IMR-90 (cell line): Measurements from ENCODE around the gene OR52B6. TPM values are rescaled to one million over a fixed set of nuclear protein-coding genes. Genes with fewer than 3 reads are reported as not detected.
A peak's percentile ranks its signal among the peaks of the same experiment; 100 is the strongest.

Experiments
- ATAC-seq: fragments of 200-7000 bp; cut with Tn5 transposase; 2 replicates; pipeline ENCODE4 v1.9.1; 2020; ENCODE audit warnings: low read depth, mild to moderate bottlenecking, moderate library complexity
- BruUV-seq: library from RNA; stranded (reverse); fragments of 400-500 nt; replicated peaks from 2 replicates; lab custom pipeline; 2021; lab: Mats Ljungman, UMichigan
- CTCF ChIA-PET: fragments of 300-600 bp; formaldehyde crosslinking; extraction: SDS; loops from one replicate; lab custom pipeline; 2021; ENCODE audit warnings: antibody characterized with exemption; lab: Yijun Ruan, JAX
- POLR2A ChIA-PET: fragments of 300-600 bp; sonication (Branson Sonifier 250); formaldehyde crosslinking; loops from one replicate; lab custom pipeline; 2022; ENCODE audit warnings: antibody characterized with exemption; ENCODE audit not compliant: unreplicated experiment; lab: Charles Lee
- DNase-seq: peaks from one replicate; pipeline ENCODE4 v3.0.0; 2013
- H2AFZ ChIP-seq: replicated peaks from 2 replicates; pipeline ENCODE3; 2013; ENCODE audit warnings: low read length, mild to moderate bottlenecking; ENCODE audit not compliant: poor library complexity
- H2AK5ac ChIP-seq: 2 replicates; pipeline ENCODE4 v1.6.1; 2013; ENCODE audit warnings: low read depth, low read length, inconsistent platforms
- H2AK9ac ChIP-seq: replicated peaks from 2 replicates; pipeline ENCODE3; 2013; ENCODE audit warnings: mild to moderate bottlenecking, low read depth, low read length, moderate library complexity; ENCODE audit not compliant: poor library complexity
- H2BK120ac ChIP-seq: 2 replicates; pipeline ENCODE4 v1.6.1; 2013; ENCODE audit warnings: low read depth, low read length, inconsistent platforms
- H2BK15ac ChIP-seq: 3 replicates; pipeline ENCODE4 v1.6.1; 2013; ENCODE audit warnings: low read depth, low read length, inconsistent platforms
- H2BK20ac ChIP-seq: 2 replicates; pipeline ENCODE4 v1.6.1; 2013; ENCODE audit warnings: low read depth, mild to moderate bottlenecking, inconsistent platforms, low read length, moderate library complexity
- H2BK5ac ChIP-seq: 2 replicates; pipeline ENCODE4 v1.6.1; 2013; ENCODE audit warnings: mild to moderate bottlenecking, low read depth, low read length, inconsistent platforms; ENCODE audit not compliant: poor library complexity, severe bottlenecking
- H3K14ac ChIP-seq: replicated peaks from 2 replicates; pipeline ENCODE4 v1.6.1; 2013; ENCODE audit warnings: low read depth, low read length, inconsistent platforms
- H3K18ac ChIP-seq: 2 replicates; pipeline ENCODE4 v1.6.1; 2013; ENCODE audit warnings: low read depth, low read length, control low read depth
- H3K23ac ChIP-seq: 2 replicates; pipeline ENCODE4 v1.6.1; 2013; ENCODE audit warnings: low read depth, low read length, inconsistent platforms
- H3K27ac ChIP-seq: 2 replicates; pipeline ENCODE4 v1.5.1; 2013; ENCODE audit warnings: mild to moderate bottlenecking, control low read depth, low read length; ENCODE audit not compliant: insufficient read depth
- H3K27me3 ChIP-seq: 2 replicates; pipeline ENCODE4 v1.6.1; 2013; ENCODE audit warnings: low read length; ENCODE audit not compliant: control insufficient read depth, insufficient read depth
- H3K36me3 ChIP-seq: 2 replicates; pipeline ENCODE4 v1.6.1; 2013; ENCODE audit warnings: low read length, mixed read lengths; ENCODE audit not compliant: control insufficient read depth, insufficient read depth
- H3K4ac ChIP-seq: 2 replicates; pipeline ENCODE4 v1.6.1; 2013; ENCODE audit warnings: low read depth, low read length, inconsistent platforms
- H3K4me1 ChIP-seq: 2 replicates; pipeline ENCODE4 v1.6.1; 2013; ENCODE audit warnings: low read length, mixed read lengths; ENCODE audit not compliant: control insufficient read depth, insufficient read depth
- H3K4me2 ChIP-seq: 2 replicates; pipeline ENCODE4 v1.6.1; 2013; ENCODE audit warnings: low read depth, mild to moderate bottlenecking, control low read depth, low read length, moderate library complexity
- H3K4me3 ChIP-seq: 2 replicates; pipeline ENCODE4 v1.5.1; 2013; ENCODE audit warnings: low read depth, mild to moderate bottlenecking, control low read depth, low read length, moderate library complexity; ENCODE audit not compliant: insufficient read depth
- H3K56ac ChIP-seq: 2 replicates; pipeline ENCODE4 v1.6.1; 2013; ENCODE audit warnings: low read length, inconsistent platforms; ENCODE audit not compliant: insufficient read depth; ENCODE audit errors: extremely low read depth
- H3K79me1 ChIP-seq, 2 experiments: 2 replicates each; pipeline ENCODE4 v1.6.1; 2013; ENCODE audit warnings: low read length in 2 of 2, inconsistent platforms in 1 of 2, low read depth in 1 of 2
- H3K9ac ChIP-seq: 2 replicates; pipeline ENCODE4 v1.6.1; 2013; ENCODE audit warnings: low read depth, low read length, control low read depth
- H3K9me1 ChIP-seq: 2 replicates; pipeline ENCODE4 v1.6.1; 2013; ENCODE audit warnings: low read length, inconsistent platforms; ENCODE audit not compliant: insufficient read depth
- H3K9me3 ChIP-seq: 2 replicates; pipeline ENCODE4 v1.6.1; 2013; ENCODE audit warnings: low read length; ENCODE audit not compliant: control insufficient read depth, insufficient read depth
- H4K20me1 ChIP-seq: 2 replicates; pipeline ENCODE4 v1.6.1; 2013; ENCODE audit warnings: low read length, inconsistent platforms; ENCODE audit not compliant: insufficient read depth
- H4K5ac ChIP-seq: 2 replicates; pipeline ENCODE4 v1.6.1; 2013; ENCODE audit warnings: mild to moderate bottlenecking, low read depth, low read length, control low read depth
- H4K8ac ChIP-seq, 2 experiments: 2 replicates each; pipeline ENCODE4 v1.6.1; 2013; ENCODE audit warnings: low read depth in 2 of 2, low read length in 2 of 2, control low read depth in 1 of 2, inconsistent platforms in 1 of 2
- H4K91ac ChIP-seq: 2 replicates; pipeline ENCODE4 v1.6.1; 2013; ENCODE audit warnings: low read depth, low read length, inconsistent platforms; ENCODE audit not compliant: insufficient read depth
- BHLHE40 ChIP-seq: fragments of 150-350 bp; IDR thresholded peaks from 2 replicates; pipeline ENCODE4 v1.6.1; 2016; ENCODE audit warnings: mild to moderate bottlenecking, low read depth, low read length
- CEBPB ChIP-seq: IDR thresholded peaks from 2 replicates; pipeline ENCODE4 v1.6.1; 2012; ENCODE audit warnings: low read depth, low read length, improper control_type of control experiment
- CHD1 ChIP-seq: IDR thresholded peaks from 2 replicates; pipeline ENCODE4 v1.6.1; 2012; ENCODE audit warnings: low read depth, low read length, improper control_type of control experiment
- CTCF ChIP-seq: conservative IDR thresholded peaks from 2 replicates; pipeline ENCODE4 v1.5.1; 2012; ENCODE audit warnings: mild to moderate bottlenecking, low read depth, low read length, improper control_type of control experiment
- ELK1 ChIP-seq: fragments of 150-350 bp; IDR thresholded peaks from 2 replicates; pipeline ENCODE4 v1.6.1; 2016; ENCODE audit warnings: low read depth, mild to moderate bottlenecking, low read length, moderate library complexity, borderline replicate concordance
- MAFK ChIP-seq: IDR thresholded peaks from 2 replicates; pipeline ENCODE4 v1.6.1; 2012; ENCODE audit warnings: low read depth, low read length, improper control_type of control experiment
- MXI1 ChIP-seq: IDR thresholded peaks from 2 replicates; pipeline ENCODE4 v1.6.1; 2012; ENCODE audit warnings: low read depth, mild to moderate bottlenecking, low read length, moderate library complexity, borderline replicate concordance
- NFE2L2 ChIP-seq: fragments of 150-350 bp; IDR thresholded peaks from 2 replicates; pipeline ENCODE4 v1.6.1; 2016; ENCODE audit warnings: low read depth, mild to moderate bottlenecking, low read length
- POLR2A ChIP-seq: IDR thresholded peaks from 2 replicates; pipeline ENCODE4 v1.6.1; 2012; ENCODE audit warnings: mild to moderate bottlenecking, low read depth, low read length
- RAD21 ChIP-seq: IDR thresholded peaks from 2 replicates; pipeline ENCODE4 v1.6.1; 2012; ENCODE audit warnings: low read length, improper control_type of control experiment
- RCOR1 ChIP-seq: IDR thresholded peaks from 2 replicates; pipeline ENCODE4 v1.6.1; 2012; ENCODE audit warnings: mild to moderate bottlenecking, low read length, improper control_type of control experiment; ENCODE audit not compliant: insufficient replicate concordance
- RFX5 ChIP-seq: IDR thresholded peaks from 2 replicates; pipeline ENCODE4 v1.8.0; 2012; ENCODE audit warnings: low read depth, mild to moderate bottlenecking, low read length, moderate library complexity
- SMC3 ChIP-seq: fragments of 150-350 bp; IDR thresholded peaks from 2 replicates; pipeline ENCODE4 v1.6.1; 2016; ENCODE audit warnings: low read depth, mild to moderate bottlenecking, antibody characterized with exemption, low read length, moderate library complexity
- USF2 ChIP-seq: fragments of 150-350 bp; IDR thresholded peaks from 2 replicates; pipeline ENCODE4 v1.6.1; 2017; ENCODE audit warnings: mild to moderate bottlenecking, antibody characterized with exemption, low read length, low read depth
- WGBS, 2 experiments: methylation state at CpG; one replicate each; pipeline versions ENCODE4 v1.1.5 to v1.1.7; 2013; ENCODE audit warnings: missing lambda C conversion rate in 2 of 2; ENCODE audit not compliant: insufficient read length in 1 of 2; ENCODE audit errors: extremely low coverage in 2 of 2; 5-methylcytosine and 5-hydroxymethylcytosine counted together
- dilution Hi-C: fragments of 300-500 bp; cut with HindIII; formaldehyde crosslinking; loops from one replicate; pipeline ENCODE4 v1.14.3; 2018; ENCODE audit warnings: low sequenced_read_pairs; ENCODE audit not compliant: unreplicated experiment
- in situ Hi-C: fragments of 300-500 bp; cut with MboI; formaldehyde crosslinking; loops from 3 replicates; pipeline ENCODE4 v1.14.3; 2019; ENCODE audit warnings: low sequenced_read_pairs, inconsistent platforms, mixed read lengths
- intact Hi-C: fragments of 100-400 bp; cut with micrococcal nuclease; formaldehyde crosslinking; loops from 2 replicates; pipeline ENCODE4 v1.10.0; 2022
- polyA plus RNA-seq, 3 experiments: library from polyadenylated mRNA; depleted of rRNA; stranded (reverse); fragments of >200 nt; gene quantifications; 2 replicates each; pipeline ENCODE4 v1.2.3, GENCODE V29; 2012; ENCODE audit warnings: low replicate concordance in 1 of 3
- total RNA-seq: library from RNA; depleted of rRNA; stranded (reverse); fragments of >200 nt; gene quantifications from 2 replicates; pipeline ENCODE4 v1.2.3, GENCODE V29; 2012

Gene OR52B6
- total and polyA plus RNA-seq, 2 of the 4 experiments (the other 2 are of a cell fraction) = not detected

DNA sequence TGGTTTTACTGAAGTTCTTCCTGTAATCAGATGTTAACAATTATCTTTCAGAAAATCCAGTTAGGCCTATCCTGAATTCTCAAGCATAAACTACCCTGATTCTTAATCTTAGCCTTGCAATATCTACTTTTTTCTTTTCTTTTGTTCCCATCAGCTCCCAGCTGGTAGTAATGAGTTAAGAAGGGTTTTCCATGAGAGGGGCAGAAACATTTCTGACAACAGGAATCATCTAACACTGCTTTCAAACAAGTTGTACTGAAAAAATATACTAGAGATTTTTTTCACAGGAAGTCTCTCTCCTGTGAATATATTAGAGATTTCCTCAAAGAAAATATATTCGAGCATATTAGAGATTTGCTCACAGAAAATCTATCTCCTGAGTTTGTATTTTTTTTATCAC lies 12.5 kb downstream of the OR52B6 start:
- no peak for TF ChIP-seq BHLHE40
- TF ChIP-seq MXI1 = no peak
- no peak for TF ChIP-seq CHD1
- TF ChIP-seq NFE2L2 = no peak
- no peak for TF ChIP-seq MAFK
- TF ChIP-seq CEBPB = no peak
- TF ChIP-seq SMC3 = no peak
- TF ChIP-seq ELK1 = no peak
- no peak for TF ChIP-seq RCOR1
- TF ChIP-seq RFX5 = no peak
- no peak for TF ChIP-seq POLR2A
- no peak for TF ChIP-seq CTCF
- TF ChIP-seq USF2 = no peak
- no peak for TF ChIP-seq RAD21
- H2BK5ac ChIP-seq = no peak overlapping the region
- no peak overlapping the region for H2AK5ac ChIP-seq
- no peak; the same call in 1 of the 2 replicates for ATAC-seq
- CTCF ChIA-PET = no interaction called here
- peaks cover 7% of the 10 kb centered on the region for H3K4me1 ChIP-seq
- dilution Hi-C loops = no loop called here
- no peak overlapping the region for H4K5ac ChIP-seq
- no peaks in the 10 kb centered on the region for H3K36me3 ChIP-seq
- no peak overlapping the region for H3K18ac ChIP-seq
- no peaks in the 10 kb centered on the region for H3K9me3 ChIP-seq
- no peak overlapping the region for H2BK120ac ChIP-seq
- POLR2A ChIA-PET = no interaction called here
- intact Hi-C loops = loop anchor here (10.0 kb wide), 1 partner anchor 1868 kb away; no protein-coding TSS in a partner anchor
- no peak overlapping the region for H3K9ac ChIP-seq
- no peak overlapping the region for H2BK20ac ChIP-seq
- in situ Hi-C loops = no loop called here
- no peak overlapping the region for H3K4me2 ChIP-seq
- H3K9me1 ChIP-seq = no peaks in the 10 kb centered on the region
- no CpG with 5 or more reads among the region's 1 CpG for WGBS, 2 experiments
- no peaks in the 10 kb centered on the region for H3K27me3 ChIP-seq
- no peak overlapping the region for H3K4ac ChIP-seq
- no peak overlapping the region for H4K8ac ChIP-seq
- H4K91ac ChIP-seq = no peak overlapping the region
- H2AK9ac ChIP-seq = no peak overlapping the region
- no peak overlapping the region for H3K23ac ChIP-seq
- DNase-seq = peak; percentile 54
- no peak overlapping the region for H2AFZ ChIP-seq
- no peak overlapping the region for H3K27ac ChIP-seq
- peaks cover 4 to 12% of the 10 kb centered on the region in 2 experiments; a peak in 3 of 4 replicates for H3K79me1 ChIP-seq
- no peak overlapping the region for H2BK15ac ChIP-seq
- no TSS peak for BruUV-seq
- no peak overlapping the region; the same call in 1 of the 2 replicates for H3K14ac ChIP-seq
- no peak overlapping the region for H3K56ac ChIP-seq
- no peak overlapping the region for H3K4me3 ChIP-seq
- no peaks in the 10 kb centered on the region for H4K20me1 ChIP-seq
